ENCODE results near the gene ST6GALNAC2.
"Not testable (repeated sequence)": the region's sequence is repeated elsewhere in the genome, so short reads cannot be mapped to it uniquely, and the experiment has no call there.

The ST6GALNAC2 gene

GRCh38 chr17:76614912-76615617 lies 29.4 kb upstream of the ST6GALNAC2 start:
- DNase-seq = no peak
- in situ Hi-C loops (cut with HindIII; ENCODE audit: low pct_ligation_motif_present, low sequenced_read_pairs) = no loop called here
- Histone ChIP-seq H3K27me3 (replicated peaks) (no peaks in the 10 kb centered on the region), H3K27ac (no peak overlapping the region), H3K4me3 (ENCODE audit: low read depth, low read length) (no peak overlapping the region), H3K36me3 (replicated peaks) (no peaks in the 10 kb centered on the region)
- TF ChIP-seq CTCF (IDR thresholded peaks at IDR 0.05; ENCODE audit: low read depth, low read length, missing control alignments) = no peak

DNA sequence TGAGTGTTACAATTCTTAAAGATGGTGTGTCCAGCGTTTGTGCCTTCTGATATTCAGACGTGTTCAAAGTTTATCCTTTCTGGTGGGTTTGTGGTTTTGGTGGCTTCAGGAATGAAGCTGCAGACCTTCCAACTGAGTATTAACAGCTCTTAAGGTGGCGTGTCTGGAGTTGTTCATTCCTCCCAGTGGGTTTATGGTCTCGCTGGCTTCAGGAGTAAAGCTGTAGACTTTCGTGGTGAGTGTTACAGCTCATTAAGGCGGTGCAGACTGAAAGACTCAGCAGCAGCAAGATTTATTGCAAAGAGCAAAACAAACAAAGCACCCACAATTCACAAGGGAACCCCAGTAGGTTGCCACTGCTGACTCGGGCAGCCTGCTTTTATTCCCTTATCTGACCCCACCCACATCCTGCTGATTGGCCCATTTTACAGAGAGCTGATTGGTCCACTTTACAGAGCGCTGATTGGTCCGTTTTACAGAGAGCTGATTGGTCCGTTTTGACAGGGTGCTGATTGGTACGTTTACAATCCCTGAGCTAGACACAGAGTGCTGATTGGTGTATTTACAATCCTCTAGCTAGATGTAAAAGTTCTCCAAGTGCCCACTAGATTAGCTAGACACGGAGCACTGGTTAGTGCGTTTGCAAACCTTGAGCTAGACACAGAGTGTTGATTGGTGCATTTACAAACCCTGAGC lies 28.6 kb upstream of the ST6GALNAC2 start:
- H3K27me3 ChIP-seq (replicated peaks); in situ Hi-C loops (cut with HindIII; ENCODE audit: low pct_ligation_motif_present, low sequenced_read_pairs); DNase-seq: not testable (repeated sequence)

GRCh38 chr17:76612977-76613851 lies 27.6 kb upstream of the ST6GALNAC2 start:
- in situ Hi-C loops (cut with HindIII; ENCODE audit: low pct_ligation_motif_present, low sequenced_read_pairs) = no loop called here
- Histone ChIP-seq H3K4me3 (ENCODE audit: low read depth, low read length) (no peak overlapping the region), H3K36me3 (replicated peaks) (no peaks in the 10 kb centered on the region), H3K27me3 (replicated peaks) (no peaks in the 10 kb centered on the region), H3K27ac (no peak overlapping the region)
- DNase-seq = no peak
- no peak for TF ChIP-seq CTCF (IDR thresholded peaks at IDR 0.05; ENCODE audit: low read depth, low read length, missing control alignments)

More for the DNA sequence above, 28.6 kb upstream of the ST6GALNAC2 start:
- H3K4me3 ChIP-seq (ENCODE audit: low read depth, low read length); H3K36me3 ChIP-seq (replicated peaks); H3K27ac ChIP-seq: not testable (repeated sequence)

DNA sequence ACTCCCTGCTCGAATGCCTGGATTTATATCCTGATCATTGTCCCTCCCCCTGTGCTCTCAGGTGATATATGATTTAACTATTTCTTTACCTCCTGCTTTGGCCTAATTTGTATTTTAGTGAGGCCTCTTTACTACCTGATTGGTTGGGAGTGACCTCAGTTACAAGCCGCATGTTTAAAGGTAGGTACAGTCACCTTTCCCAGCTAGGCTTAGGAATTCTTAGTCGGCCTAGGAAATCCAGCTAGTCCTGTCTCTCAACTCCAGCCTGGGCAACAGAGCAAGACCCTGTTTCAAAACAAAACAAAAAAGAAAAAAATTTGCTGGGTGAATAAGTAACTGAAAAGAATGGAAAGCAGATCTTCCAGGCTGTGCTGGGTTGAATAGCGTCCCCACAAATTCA lies 26.8 kb upstream of the ST6GALNAC2 start:
- no peak for TF ChIP-seq CTCF (IDR thresholded peaks at IDR 0.05; ENCODE audit: low read depth, low read length, missing control alignments)
- Histone ChIP-seq H3K27me3 (replicated peaks) (no peaks in the 10 kb centered on the region), H3K36me3 (replicated peaks) (no peaks in the 10 kb centered on the region), H3K27ac (no peak overlapping the region), H3K4me3 (ENCODE audit: low read depth, low read length) (no peak overlapping the region)
- in situ Hi-C loops (cut with HindIII; ENCODE audit: low pct_ligation_motif_present, low sequenced_read_pairs) = no loop called here
- DNase-seq = no peak

GRCh38 chr17:76611758-76612157 lies 26.1 kb upstream of the ST6GALNAC2 start:
- in situ Hi-C loops (cut with HindIII; ENCODE audit: low pct_ligation_motif_present, low sequenced_read_pairs) = no loop called here
- no peak for DNase-seq
- no peak overlapping the region for H3K27ac ChIP-seq
- H3K4me3 ChIP-seq (ENCODE audit: low read depth, low read length) = no peak overlapping the region
- no peaks in the 10 kb centered on the region for H3K36me3 ChIP-seq (replicated peaks)
- no peak for TF ChIP-seq CTCF (IDR thresholded peaks at IDR 0.05; ENCODE audit: low read depth, low read length, missing control alignments)
- no peaks in the 10 kb centered on the region for H3K27me3 ChIP-seq (replicated peaks)

DNA sequence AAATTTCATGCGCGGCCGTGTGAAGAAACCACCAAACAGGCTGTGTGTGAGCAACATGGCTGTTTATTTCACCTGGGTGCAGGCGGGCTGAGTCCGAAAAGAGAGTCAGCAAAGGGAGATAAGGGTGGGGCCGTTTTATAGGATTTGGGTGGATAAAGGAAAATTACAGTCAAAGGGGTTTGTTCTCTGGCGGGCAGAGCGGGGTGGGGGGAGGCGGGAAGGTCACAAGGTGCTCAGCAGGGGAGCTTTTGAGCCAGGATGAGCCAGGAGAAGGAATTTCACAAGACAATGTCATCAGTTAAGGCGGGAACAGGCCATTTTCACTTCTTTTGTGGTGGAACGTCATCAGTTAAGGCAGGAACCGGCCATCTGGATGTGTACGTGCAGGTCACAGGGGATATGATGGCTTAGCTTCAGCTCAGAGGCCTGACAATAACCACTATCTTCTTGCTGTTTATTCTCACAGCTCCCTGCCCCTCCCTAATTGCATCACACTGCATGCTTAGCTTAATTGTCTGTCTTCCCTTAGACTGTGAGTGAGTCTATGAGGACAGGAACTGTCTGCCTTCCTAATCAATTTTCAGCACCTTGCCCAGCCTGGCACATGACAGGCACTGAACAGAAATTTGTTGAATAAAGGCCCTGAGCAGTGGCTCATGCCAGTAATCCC lies 25.6 kb upstream of the ST6GALNAC2 start:
- H3K27me3 ChIP-seq (replicated peaks); in situ Hi-C loops (cut with HindIII; ENCODE audit: low pct_ligation_motif_present, low sequenced_read_pairs); H3K4me3 ChIP-seq (ENCODE audit: low read depth, low read length); H3K36me3 ChIP-seq (replicated peaks); DNase-seq; H3K27ac ChIP-seq: not testable (repeated sequence)

GRCh38 chr17:76606685-76607084 lies 21.0 kb upstream of the ST6GALNAC2 start:
- DNase-seq = not testable (repeated sequence)

More at GRCh38 chr17:76606685-76607084, 21.0 kb upstream of the ST6GALNAC2 start:
- H3K36me3 ChIP-seq (replicated peaks); in situ Hi-C loops (cut with HindIII; ENCODE audit: low pct_ligation_motif_present, low sequenced_read_pairs); H3K27ac ChIP-seq; H3K4me3 ChIP-seq (ENCODE audit: low read depth, low read length); H3K27me3 ChIP-seq (replicated peaks): not testable (repeated sequence)

Data from brain microvascular endothelial cell (primary cell).